SU-DHL-6 (cell line): ENCODE data around the gene INTS11.

ENCODE experiments used
- H2AFZ ChIP-seq: fragments of 200-600 bp; sonication (generic); 2 replicates; pipeline ENCODE4 v1.6.1; 2014; ENCODE audit warnings: low read depth, mild to moderate bottlenecking, moderate library complexity, mixed read lengths, antibody characterized with exemption, low read length; ENCODE audit not compliant: severe bottlenecking
- H3F3A ChIP-seq: fragments of 200-600 bp; shearing (Covaris generic); 2 replicates; pipeline ENCODE4 v1.6.0; 2016; ENCODE audit warnings: antibody characterized with exemption, mild to moderate bottlenecking; ENCODE audit not compliant: insufficient read depth
- H3K27ac ChIP-seq: fragments of 200-600 bp; sonication (generic); 2 replicates; pipeline ENCODE4 v1.5.1; 2016; ENCODE audit warnings: low read depth, mild to moderate bottlenecking, low read length, moderate library complexity, mixed read lengths
- H3K27me3 ChIP-seq: fragments of 200-600 bp; sonication (generic), shearing (Covaris generic); 2 replicates; pipeline ENCODE4 v1.6.0; 2014; ENCODE audit warnings: mild to moderate bottlenecking, low read length
- H3K36me3 ChIP-seq: fragments of 200-600 bp; sonication (generic); 2 replicates; pipeline ENCODE4 v1.6.1; 2014; ENCODE audit warnings: mild to moderate bottlenecking, low read length, mixed read lengths
- H3K4me2 ChIP-seq: fragments of 300-600, 200-600 bp; shearing (Covaris generic), sonication (generic); 2 replicates; pipeline ENCODE4 v1.6.0; 2014; ENCODE audit warnings: low read length, low read depth, mild to moderate bottlenecking; ENCODE audit not compliant: poor library complexity, severe bottlenecking
- H3K4me3 ChIP-seq: fragments of 200-600 bp; sonication (generic); 2 replicates; pipeline ENCODE4 v1.5.1; 2014; ENCODE audit warnings: antibody characterized with exemption, low read length, mild to moderate bottlenecking, mixed read lengths; ENCODE audit not compliant: insufficient read depth, poor library complexity, severe bottlenecking
- H3K79me2 ChIP-seq: fragments of 200-600 bp; sonication (generic); 2 replicates; pipeline ENCODE4 v1.6.1; 2014; ENCODE audit warnings: mild to moderate bottlenecking, low read length, moderate library complexity; ENCODE audit not compliant: insufficient read depth
- H3K9ac ChIP-seq: fragments of 200-600 bp; sonication (generic); 2 replicates; pipeline ENCODE4 v1.7.0; 2014; ENCODE audit warnings: mild to moderate bottlenecking, low read length
- H3K9me2 ChIP-seq: fragments of 200-600 bp; sonication (generic); replicated peaks from 2 replicates; pipeline ENCODE4 v1.6.1; 2014; ENCODE audit warnings: low read length; ENCODE audit not compliant: insufficient read depth
- H3K9me3 ChIP-seq: fragments of 200-600 bp; sonication (generic); 2 replicates; pipeline ENCODE4 v1.6.1; 2014; ENCODE audit warnings: low read length, mixed read lengths; ENCODE audit not compliant: insufficient read depth
- H4K20me1 ChIP-seq: fragments of 200-600 bp; sonication (generic); 2 replicates; pipeline ENCODE4 v1.6.1; 2014; ENCODE audit warnings: low read depth, mild to moderate bottlenecking, antibody characterized with exemption, low read length, moderate library complexity, mixed read lengths
- CTCF ChIP-seq: fragments of 200-600 bp; sonication (generic); IDR thresholded peaks from one replicate; pipeline ENCODE4 v1.5.1; 2017; ENCODE audit warnings: antibody characterized with exemption, mild to moderate bottlenecking, low read length, moderate library complexity; ENCODE audit not compliant: insufficient read depth, poor library complexity, severe bottlenecking
- EZH2phosphoT487 ChIP-seq: fragments of 200-600 bp; sonication (generic), shearing (Covaris generic); conservative IDR thresholded peaks from 2 replicates; pipeline ENCODE4 v1.6.1; 2018; ENCODE audit warnings: mild to moderate bottlenecking, antibody characterized with exemption, low read length, moderate library complexity, mixed read lengths

The INTS11 gene

GRCh38 chr1:1335283-1335682 lies 10.8 kb upstream of the INTS11 start:
- Histone ChIP-seq H3K9ac (no peak overlapping the region), H2AFZ (no peak overlapping the region), H3K9me3 (no peaks in the 10 kb centered on the region), H3K27me3 (no peaks in the 10 kb centered on the region), H3K4me3 (no peak overlapping the region), H3F3A (no peaks in the 10 kb centered on the region), H3K4me2 (no peak overlapping the region), H3K9me2 (no peaks in the 10 kb centered on the region), H3K79me2 (no peaks in the 10 kb centered on the region), H3K27ac (no peak overlapping the region), H4K20me1 (no peaks in the 10 kb centered on the region), H3K36me3 (no peaks in the 10 kb centered on the region)
- TF ChIP-seq EZH2phosphoT487: no peak
- TF ChIP-seq CTCF: no peak

- Histone ChIP-seq H2AFZ (no peak overlapping the region), H3K9me3 (no peaks in the 10 kb centered on the region), H3K9me2 (no peaks in the 10 kb centered on the region), H3K79me2 (no peaks in the 10 kb centered on the region), H3K27ac (no peak overlapping the region), H3K4me2 (no peak overlapping the region), H3K27me3 (no peaks in the 10 kb centered on the region), H3F3A (no peaks in the 10 kb centered on the region), H3K9ac (no peak overlapping the region), H4K20me1 (no peaks in the 10 kb centered on the region), H3K4me3 (no peak overlapping the region), H3K36me3 (no peaks in the 10 kb centered on the region)
- TF ChIP-seq CTCF: no peak
- TF ChIP-seq EZH2phosphoT487: no peak
Observed at GRCh38 chr1:1334835-1335234, 10.4 kb upstream of the INTS11 start.

- no peaks in the 10 kb centered on the region for H3F3A ChIP-seq
- H3K9ac ChIP-seq: no peak overlapping the region
- no peaks in the 10 kb centered on the region for H3K36me3 ChIP-seq
- no peaks in the 10 kb centered on the region for H3K9me2 ChIP-seq
- H3K4me2 ChIP-seq: no peak overlapping the region
- TF ChIP-seq CTCF: no peak
- no peak for TF ChIP-seq EZH2phosphoT487
- no peaks in the 10 kb centered on the region for H3K9me3 ChIP-seq
- H3K27ac ChIP-seq: no peak overlapping the region
- H3K4me3 ChIP-seq: no peak overlapping the region
- H3K79me2 ChIP-seq: no peaks in the 10 kb centered on the region
- no peaks in the 10 kb centered on the region for H4K20me1 ChIP-seq
- H2AFZ ChIP-seq: no peak overlapping the region
- H3K27me3 ChIP-seq: no peaks in the 10 kb centered on the region
Observed at GRCh38 chr1:1333551-1334241, 9.2 kb upstream of the INTS11 start.
